Uterus (tissue), 2 donors: Measurements from ENCODE around the gene SLC16A12.

Experiments used
- CTCF ChIP-seq, 4 experiments: fragments of 200-600 bp in 2 of 4; fragments of 450-650 bp in 2 of 4; sonication (generic) in 2 of 4; IDR thresholded peaks; one replicate each; pipeline ENCODE4 v1.5.1; 2016 to 2019; ENCODE audit warnings: antibody characterized with exemption in 4 of 4, mild to moderate bottlenecking in 2 of 4, moderate library complexity in 1 of 4
- POLR2A ChIP-seq, 2 donors: fragments of 450-650 bp; IDR thresholded peaks; one replicate each; pipeline ENCODE4 v1.6.1; 2016; ENCODE audit warnings: antibody characterized with exemption in 2 of 2, mild to moderate bottlenecking in 1 of 2, moderate library complexity in 1 of 2

GRCh38 chr10:89524279-89524678 lies 11.1 kb downstream of the SLC16A12 start:
- TF ChIP-seq CTCF (IDR thresholded peaks at IDR 0.05): no peak
- TF ChIP-seq POLR2A (IDR thresholded peaks at IDR 0.05): no peak
